Fibroblast of peridontal ligament (primary cell): Measurements from ENCODE around the gene C5orf15.
"Not testable (repeated sequence)": the region's sequence is repeated elsewhere in the genome, so short reads cannot be mapped to it uniquely, and the experiment has no call there.

ENCODE experiments used
- DNase-seq: peaks from one replicate; pipeline ENCODE4 v3.0.0-alpha.2; 2010; ENCODE audit errors: extremely low read depth

C5orf15 gene

DNA sequence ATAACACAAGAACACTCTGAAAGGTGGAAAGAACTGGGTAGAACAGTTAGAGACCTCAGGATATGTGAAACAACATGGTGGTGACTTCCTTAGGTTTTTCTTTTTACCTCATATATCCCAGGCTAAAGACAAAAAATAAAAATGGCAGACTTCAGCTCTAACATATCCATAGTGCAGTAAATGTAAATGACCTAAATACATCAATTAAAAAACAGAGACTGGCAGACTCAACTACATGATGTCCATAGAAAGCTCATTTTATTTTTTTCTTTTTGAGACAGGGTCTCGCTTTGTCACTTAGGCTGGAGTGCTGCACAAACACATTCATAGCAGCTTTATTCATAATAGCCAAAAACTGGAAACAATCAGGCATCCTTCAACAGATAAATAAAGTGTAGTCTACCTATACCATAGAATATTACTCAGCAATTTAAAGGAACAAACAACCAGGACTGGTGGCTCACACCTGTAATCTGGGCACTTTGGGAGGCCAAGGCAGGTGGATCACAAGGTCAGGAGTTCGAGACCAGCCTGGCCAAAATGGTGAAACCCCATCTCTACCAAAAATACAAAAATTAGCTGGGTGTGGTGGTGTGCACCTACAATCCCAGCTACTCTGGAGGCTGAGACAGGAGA is 4.8 kb downstream of the C5orf15 start:
- no peak for DNase-seq

DNA sequence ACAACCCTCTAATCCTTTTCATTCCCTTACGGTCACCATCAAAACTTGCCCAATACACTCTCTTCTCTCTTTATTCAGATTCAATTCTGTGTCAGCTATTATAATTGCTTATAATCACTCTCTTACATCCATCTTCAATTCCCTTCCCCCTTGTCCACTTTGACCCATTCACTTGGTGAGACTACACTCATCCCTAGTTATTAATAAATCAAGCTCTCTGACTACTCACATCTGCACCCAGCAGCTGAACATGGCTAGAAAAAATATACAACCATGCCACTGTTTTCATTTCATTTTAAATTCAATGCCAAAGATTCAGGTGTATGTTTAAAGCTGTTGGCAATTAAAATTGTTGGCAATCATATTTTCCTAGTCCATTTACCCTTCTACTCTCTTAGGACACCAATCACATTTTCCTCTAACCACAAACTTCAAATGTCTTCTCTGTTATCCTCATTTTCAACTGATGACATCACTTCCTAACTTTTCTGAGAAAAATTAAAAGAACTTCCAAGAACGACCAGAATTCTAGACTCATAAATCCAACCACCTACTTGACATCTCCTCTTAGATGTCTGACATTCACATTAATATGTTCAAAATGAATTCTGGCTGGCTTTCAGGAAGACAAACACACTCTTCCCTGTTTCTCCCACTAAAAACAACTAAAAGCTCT is 5.5 kb downstream of the C5orf15 start:
- DNase-seq: peak; percentile 75

- peak; percentile 45 for DNase-seq
Measured at GRCh38 chr5:133962131-133962530, 6.3 kb downstream of the C5orf15 start.

GRCh38 chr5:133959643-133960042 is 8.8 kb downstream of the C5orf15 start:
- DNase-seq: no peak

- no peak for DNase-seq
Measured at GRCh38 chr5:133957591-133957990, 10.8 kb downstream of the C5orf15 start.

DNA sequence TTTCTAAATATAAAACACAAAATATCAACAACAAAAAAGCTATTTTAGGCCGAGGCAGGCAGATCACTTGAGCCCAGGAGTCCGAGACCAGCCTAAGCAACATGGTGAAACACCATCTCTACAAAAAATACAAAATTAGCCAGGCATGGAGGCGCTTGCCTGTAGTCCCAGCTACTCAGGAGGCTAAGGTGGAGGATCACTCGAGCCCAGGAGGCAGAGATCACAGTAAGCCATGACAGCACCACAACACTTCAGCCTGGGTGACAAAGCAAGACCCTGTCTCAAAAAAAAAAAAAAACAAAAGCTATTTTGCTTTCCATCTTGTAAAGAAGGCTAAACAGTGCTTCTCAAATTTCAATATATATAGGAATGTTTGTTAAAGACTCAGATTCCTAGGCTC is 11.3 kb downstream of the C5orf15 start:
- DNase-seq: no peak

DNA sequence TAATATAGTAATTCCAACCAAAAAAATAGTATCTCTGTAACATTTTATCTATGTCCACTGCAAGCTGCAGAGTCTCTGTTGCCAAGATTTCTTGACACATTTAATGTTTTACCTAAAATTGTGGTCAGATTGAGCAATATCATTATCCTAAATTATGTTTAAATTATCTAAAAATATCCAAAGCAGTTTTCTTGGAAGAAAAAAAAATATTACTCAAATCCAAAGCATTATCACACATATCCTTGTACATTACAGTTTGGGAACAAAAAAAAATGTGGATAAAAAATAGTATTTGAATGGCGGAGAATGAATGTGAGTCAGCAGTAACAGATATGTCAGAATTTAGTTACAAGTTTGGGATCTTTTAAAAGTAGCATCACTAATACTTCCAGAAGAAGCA is 12.2 kb downstream of the C5orf15 start:
- DNase-seq: not testable (repeated sequence)

DNA sequence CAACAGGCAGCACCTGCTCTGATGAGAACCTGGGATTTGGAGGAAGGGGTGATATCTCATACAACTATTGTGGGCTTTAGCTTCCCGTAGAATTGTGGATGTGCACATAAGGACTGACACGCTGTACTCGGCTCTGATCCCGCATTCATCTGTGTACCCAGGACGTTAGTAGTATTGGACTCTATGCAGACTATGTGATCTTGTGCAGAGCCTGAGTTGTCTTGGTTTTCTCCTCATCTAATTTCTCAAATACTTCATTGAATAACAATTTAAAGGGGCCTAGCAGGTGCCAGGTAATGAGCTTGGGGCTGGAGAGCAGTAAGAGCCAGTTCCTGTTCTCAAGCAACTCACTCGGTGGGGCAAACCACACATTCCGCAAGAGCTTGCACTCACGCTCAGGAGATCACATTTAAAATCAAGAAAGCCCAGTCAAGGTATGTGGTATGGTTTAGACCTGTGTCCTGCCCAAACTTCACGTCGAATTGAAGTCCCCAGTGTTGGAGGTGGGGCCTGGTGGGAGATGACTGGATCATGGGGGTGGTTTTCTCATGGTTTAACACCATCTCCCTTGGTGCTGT is 14.8 kb downstream of the C5orf15 start:
- no peak for DNase-seq

GRCh38 chr5:133952729-133953567 is 15.5 kb downstream of the C5orf15 start:
- DNase-seq: peak; percentile 97

GRCh38 chr5:133950821-133951612 is 17.4 kb downstream of the C5orf15 start:
- no peak for DNase-seq

DNA sequence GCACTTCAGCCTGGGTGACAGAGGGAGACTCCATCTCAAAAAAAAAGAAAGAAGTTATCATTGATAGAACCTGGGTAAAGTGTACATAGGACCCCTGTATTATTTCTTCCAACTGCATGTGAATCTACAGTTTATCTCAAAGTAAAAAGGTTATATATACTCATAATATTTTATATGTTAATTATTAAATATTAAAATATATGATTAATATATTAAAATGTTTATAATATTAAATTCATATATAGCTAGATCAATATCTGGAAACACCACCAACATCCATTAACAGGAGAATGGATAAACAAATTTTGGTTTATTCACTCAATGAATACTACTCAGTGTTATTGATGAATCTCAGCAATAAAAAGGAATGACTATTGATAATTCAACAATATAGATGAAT is 19.7 kb downstream of the C5orf15 start:
- no peak for DNase-seq

- DNase-seq: peak; percentile 58
Measured at GRCh38 chr5:133947431-133947841, 21.0 kb downstream of the C5orf15 start.

GRCh38 chr5:133945568-133945967 is 22.9 kb downstream of the C5orf15 start:
- DNase-seq: no peak

- peak; percentile 26 for DNase-seq
Measured at GRCh38 chr5:133944263-133945185, 23.9 kb downstream of the C5orf15 start.

GRCh38 chr5:133943475-133943817 is 25.0 kb downstream of the C5orf15 start:
- DNase-seq: no peak

DNA sequence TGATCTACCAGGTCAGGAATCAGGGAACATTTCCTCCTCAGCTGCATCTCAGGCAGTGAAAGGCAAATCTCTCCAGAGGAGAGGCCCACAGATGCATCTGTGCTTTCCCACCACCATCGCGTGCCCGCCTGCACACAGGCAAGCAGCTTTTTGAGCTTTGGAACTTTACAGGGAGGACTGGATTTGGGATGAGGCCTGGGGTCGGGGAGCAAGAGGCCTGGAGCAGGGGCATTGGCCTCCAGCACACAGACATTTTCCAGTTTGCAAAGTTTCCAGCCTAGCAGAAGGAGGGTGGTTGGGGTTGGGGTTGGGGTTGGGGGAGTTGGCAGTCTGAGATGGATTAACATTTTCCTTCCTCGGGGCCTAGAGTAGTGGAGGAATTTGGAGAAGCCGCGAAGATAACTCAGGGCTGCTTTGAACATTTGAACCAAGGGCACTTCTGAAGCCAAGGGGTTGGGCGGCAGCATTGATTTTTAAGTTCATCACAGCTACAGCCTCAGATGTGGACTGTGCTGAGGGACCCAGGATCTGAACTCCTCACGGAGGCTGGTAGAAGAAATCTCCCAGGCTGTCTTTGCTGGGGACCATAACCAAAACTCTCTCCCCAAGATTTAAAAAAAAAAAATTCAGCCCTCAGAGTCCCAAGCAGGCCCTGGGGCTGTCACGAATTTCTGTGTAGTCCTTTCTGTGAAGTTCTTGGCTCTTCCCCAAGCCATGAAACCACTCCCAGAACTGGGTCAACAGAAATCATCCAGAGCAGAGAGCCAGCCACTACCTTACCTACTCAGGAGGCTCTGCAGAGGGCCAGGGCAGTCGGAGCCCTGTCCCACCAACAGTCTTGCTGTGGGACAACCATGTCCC is 25.6 kb downstream of the C5orf15 start:
- no peak for DNase-seq

DNA sequence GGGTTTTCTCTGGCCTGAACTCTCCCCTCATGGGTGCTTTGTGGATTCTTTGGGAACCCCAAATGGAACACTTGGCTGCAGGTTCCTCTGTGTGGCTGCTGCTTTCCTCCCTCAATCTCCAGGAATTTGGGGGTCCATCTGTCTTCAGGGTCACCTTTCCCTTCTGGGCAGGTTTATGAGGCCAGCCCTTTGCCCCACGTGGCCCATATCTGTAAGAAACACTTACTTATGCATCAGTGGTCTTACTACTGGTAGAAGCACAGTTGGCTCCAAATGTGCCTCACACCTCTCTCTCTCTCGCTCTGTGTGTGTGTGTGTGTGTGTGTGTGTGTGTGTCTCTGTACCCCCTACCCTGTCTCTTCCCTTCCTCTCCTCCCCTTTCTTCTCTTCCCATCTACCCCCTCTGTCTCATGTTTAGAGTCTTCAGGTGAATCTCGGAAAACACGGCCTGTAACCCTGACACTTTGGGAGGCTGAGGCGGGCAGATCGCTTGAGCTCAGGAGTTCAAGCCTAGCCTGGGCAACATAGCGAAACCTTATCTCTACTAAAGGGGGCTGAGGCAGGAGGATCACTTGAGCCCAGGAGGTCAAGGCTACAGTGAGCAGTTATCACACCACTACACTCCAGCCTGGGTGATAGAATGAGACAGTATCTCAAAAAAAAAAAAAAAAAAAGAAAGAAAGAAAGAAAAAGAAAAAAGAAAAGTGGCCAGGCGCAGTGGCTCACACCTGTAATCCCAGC is 26.8 kb downstream of the C5orf15 start:
- no peak for DNase-seq

DNA sequence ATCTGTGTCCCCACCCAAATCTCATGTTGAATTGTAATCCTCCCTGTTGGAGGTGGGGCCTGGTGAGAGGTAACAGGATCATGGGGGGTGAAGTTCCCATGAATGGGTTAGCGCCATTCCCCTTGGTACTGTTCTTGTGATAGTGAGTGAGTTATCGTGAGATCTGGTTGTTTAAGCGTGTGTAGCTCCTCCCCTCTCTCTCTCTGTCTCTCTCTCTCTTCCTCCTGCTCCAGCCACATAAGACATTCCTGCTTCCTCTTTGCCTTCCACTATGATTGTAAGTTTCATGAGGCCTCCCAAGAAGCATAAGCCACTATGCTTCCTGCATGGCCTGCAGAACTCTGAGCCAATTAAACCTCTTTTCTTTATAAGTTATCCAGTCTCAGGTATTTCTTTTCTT is 28.8 kb downstream of the C5orf15 start:
- no peak for DNase-seq

- no peak for DNase-seq
Measured at GRCh38 chr5:133938929-133939328, 29.5 kb downstream of the C5orf15 start.
